ENCODE measurements around the gene IGF1.

- TF ChIP-seq POLR2AphosphoS5 (IDR thresholded peaks at IDR 0.05; ENCODE audit: borderline replicate concordance, low read depth, low read length) (no peak), EZH2 (IDR thresholded peaks at IDR 0.05) (no peak)
These were observed 90.3 kb downstream of the IGF1 start for GRCh38 chr12:102390068-102390467.
